HepG2 (cell line): Measurements from ENCODE around the gene CD3D. TPM values are rescaled to one million over a fixed set of nuclear protein-coding genes. Genes with fewer than 3 reads are reported as not detected.

ENCODE experiments used
- ATAC-seq: fragments of 200-7000 bp; cut with Tn5 transposase; 3 replicates; pipeline ENCODE4 v1.9.1; 2020; ENCODE audit warnings: mild to moderate bottlenecking, moderate library complexity
- BruUV-seq: library from RNA; stranded (reverse); fragments of 400-500 nt; replicated peaks from 2 replicates; lab custom pipeline; 2021; lab: Mats Ljungman, UMichigan
- CTCF ChIA-PET: fragments of 300-600 bp; formaldehyde crosslinking; extraction: SDS; loops from one replicate; lab custom pipeline; 2021; ENCODE audit warnings: low total read pairs, inconsistent platforms, low intra/inter-chr PET ratio; lab: Yijun Ruan, JAX
- POLR2A ChIA-PET: fragments of 350-600 bp; sonication (Branson Sonifier 250); formaldehyde crosslinking; loops from one replicate; lab custom pipeline; 2020; ENCODE audit warnings: antibody characterized with exemption, inconsistent platforms; lab: Yijun Ruan, JAX
- DNase-seq: peaks from one replicate; pipeline ENCODE4 v3.0.0-alpha.2; 2015; ENCODE audit warnings: low spot score
- FAIRE-seq: peaks from 3 replicates; lab custom pipeline; 2011; peaks lifted over from hg19 to GRCh38; lab: Jason Lieb, UNC
- H2AFZ ChIP-seq: one replicate; pipeline ENCODE4 v1.6.1; 2011; ENCODE audit warnings: low read length, inconsistent platforms
- H3K27ac ChIP-seq: fragments of 300-600 bp; 3 replicates; pipeline ENCODE4 v1.8.0; 2011; ENCODE audit warnings: mixed run types, mild to moderate bottlenecking, mixed read lengths, low read length, inconsistent platforms; ENCODE audit not compliant: insufficient read depth; ENCODE audit errors: extremely low read length
- H3K27me3 ChIP-seq, 2 experiments: fragments of 200-600 bp in 1 of 2; 2 replicates in 1 of 2; 3 replicates in 1 of 2; pipeline versions ENCODE4 v1.6.0 to v1.8.0; 2011; ENCODE audit warnings: low read length in 2 of 2, mild to moderate bottlenecking in 2 of 2, moderate library complexity in 2 of 2, inconsistent platforms in 1 of 2; ENCODE audit not compliant: insufficient read depth in 2 of 2, control insufficient read depth in 1 of 2
- H3K36me3 ChIP-seq, 2 experiments: fragments of 200-600 bp in 1 of 2; replicated peaks in 1 of 2; 2 replicates in 1 of 2; 3 replicates in 1 of 2; pipeline versions ENCODE4 v1.5.1 to v1.8.0; 2011; ENCODE audit warnings: low read length in 2 of 2, inconsistent platforms in 1 of 2; ENCODE audit not compliant: insufficient read depth in 2 of 2, control insufficient read depth in 1 of 2
- H3K4me1 ChIP-seq: 2 replicates; pipeline ENCODE4 v1.5.1; 2012; ENCODE audit warnings: low read length, inconsistent platforms; ENCODE audit not compliant: insufficient read depth
- H3K4me2 ChIP-seq: 2 replicates; pipeline ENCODE4 v1.6.0; 2011; ENCODE audit warnings: low read depth, low read length, inconsistent platforms
- H3K4me3 ChIP-seq, 3 experiments: fragments of 200-600 bp in 1 of 3; sonication (generic), shearing (Covaris generic) in 1 of 3; replicated peaks in 1 of 3; 2 replicates each; pipeline ENCODE4 v1.5.1; 2011 to 2016; ENCODE audit warnings: low read length in 3 of 3, inconsistent platforms in 2 of 3, low read depth in 2 of 3, mild to moderate bottlenecking in 2 of 3, control low read depth in 1 of 3, mixed read lengths in 1 of 3; ENCODE audit not compliant: insufficient read depth in 1 of 3
- H3K79me2 ChIP-seq: one replicate; pipeline ENCODE4 v1.6.1; 2011; ENCODE audit warnings: low read length, inconsistent platforms; ENCODE audit not compliant: insufficient read depth
- H3K9ac ChIP-seq: 2 replicates; pipeline ENCODE4 v1.6.0; 2011; ENCODE audit warnings: mild to moderate bottlenecking, low read depth, low read length, inconsistent platforms; ENCODE audit not compliant: insufficient read depth
- H3K9me3 ChIP-seq: 2 replicates; pipeline ENCODE4 v1.5.1; 2012; ENCODE audit warnings: mild to moderate bottlenecking, low read length
- H4K20me1 ChIP-seq: 2 replicates; pipeline ENCODE4 v1.6.0; 2011; ENCODE audit warnings: inconsistent platforms, mild to moderate bottlenecking, low read length, moderate library complexity; ENCODE audit not compliant: insufficient read depth
- ETV5 ChIP-seq: IDR thresholded peaks from 2 replicates; pipeline ENCODE4 v1.6.1; 2018; ENCODE audit warnings: missing biosample characterization, missing genetic modification reagents, inconsistent platforms, borderline replicate concordance
- GATAD2A ChIP-seq: IDR thresholded peaks from 2 replicates; pipeline ENCODE4 v1.6.1; 2016
- HCFC1 ChIP-seq: fragments of 150-350 bp; IDR thresholded peaks from 2 replicates; pipeline ENCODE4 v1.6.1; 2014; ENCODE audit warnings: low read depth, low read length
- HIC2 ChIP-seq: sonication (generic); formaldehyde crosslinking; IDR thresholded peaks from 2 replicates; pipeline ENCODE4 v1.9.0; 2022; ENCODE audit warnings: low read depth, missing genetic modification reagents
- MATR3 ChIP-seq: sonication (generic); formaldehyde crosslinking; IDR thresholded peaks from 2 replicates; pipeline ENCODE4 v1.4.0; 2020; ENCODE audit warnings: missing genetic modification reagents
- NFYC ChIP-seq: IDR thresholded peaks from 2 replicates; pipeline ENCODE4 v1.6.1; 2016; ENCODE audit warnings: missing genetic modification reagents, missing compliant biosample characterization
- POLR2A ChIP-seq, 2 experiments: IDR thresholded peaks; 2 replicates each; pipeline ENCODE4 v1.6.1; 2011; ENCODE audit warnings: low read depth in 2 of 2, low read length in 2 of 2, mild to moderate bottlenecking in 1 of 2, moderate library complexity in 1 of 2; ENCODE audit not compliant: insufficient read depth in 1 of 2
- PTBP1 ChIP-seq: fragments of 200-400 bp; formaldehyde crosslinking; IDR thresholded peaks from 2 replicates; pipeline ENCODE4 v1.6.1; 2018; ENCODE audit warnings: low read length, low read depth; ENCODE audit not compliant: poor library complexity, severe bottlenecking
- REPIN1 ChIP-seq: sonication (generic); formaldehyde crosslinking; IDR thresholded peaks from 2 replicates; pipeline ENCODE4 v1.8.0; 2022; ENCODE audit warnings: missing genetic modification reagents, low read depth, mild to moderate bottlenecking, borderline replicate concordance
- SMAD3 ChIP-seq: sonication (generic); formaldehyde crosslinking; IDR thresholded peaks from 2 replicates; pipeline ENCODE4 v1.4.0; 2020; ENCODE audit warnings: missing genetic modification reagents
- ZNF121 ChIP-seq: sonication (generic); formaldehyde crosslinking; IDR thresholded peaks from 2 replicates; pipeline ENCODE4 v1.5.0; 2020; ENCODE audit warnings: mild to moderate bottlenecking, missing genetic modification reagents
- ZNF142 ChIP-seq: sonication (generic); formaldehyde crosslinking; IDR thresholded peaks from 2 replicates; pipeline ENCODE4 v1.4.0; 2020; ENCODE audit warnings: missing genetic modification reagents
- ZNF18 ChIP-seq: sonication (generic); formaldehyde crosslinking; IDR thresholded peaks from 2 replicates; pipeline ENCODE4 v1.8.0; 2022; ENCODE audit warnings: mild to moderate bottlenecking, missing genetic modification reagents; ENCODE audit not compliant: insufficient replicate concordance
- ZNF740 ChIP-seq: sonication (generic); formaldehyde crosslinking; IDR thresholded peaks from 2 replicates; pipeline ENCODE4 v1.4.0; 2020; ENCODE audit warnings: missing genetic modification reagents
- WGBS: methylation state at CpG from one replicate; pipeline ENCODE4 v1.1.6; 2017; ENCODE audit warnings: low lambda C conversion rate; 5-methylcytosine and 5-hydroxymethylcytosine counted together
- in situ Hi-C: cut with HindIII; loops from 2 replicates; pipeline ENCODE4 v1.10.0; 2017; ENCODE audit warnings: low pct_unique_long_range_greater_than_20kb; ENCODE audit not compliant: extremely low pct_ligation_motif_present
- intact Hi-C: fragments of 100-400 bp; cut with micrococcal nuclease; formaldehyde crosslinking; loops from one replicate; pipeline ENCODE4 v1.10.0; 2022; ENCODE audit not compliant: unreplicated experiment
- polyA plus RNA-seq, 8 experiments: library from polyadenylated mRNA; depleted of rRNA in 3 of 8; stranded (reverse) in 7 of 8; unstranded in 1 of 8; fragments of >200 nt; fragmentation: Illumina TruSeq in 4 of 8; extraction: Trizol in 4 of 8; gene quantifications; 2 replicates each; pipeline versions ENCODE4 v1.2.1 to v1.2.3, GENCODE V29; 2011 to 2016; ENCODE audit warnings: low read depth in 4 of 8, missing spikeins in 1 of 8, mixed read lengths in 1 of 8; ENCODE audit not compliant: insufficient read depth in 1 of 8
- total RNA-seq, 5 experiments: library from RNA; depleted of rRNA; stranded (reverse); fragments of >200 nt; fragmentation: Illumina TruSeq; extraction: Trizol; gene quantifications; 2 replicates each; pipeline ENCODE4 v1.2.3, GENCODE V29; 2016; ENCODE audit warnings: low read depth in 1 of 5

The CD3D gene
- total and polyA plus RNA-seq, 2 of the 13 experiments (the other 11 are each of a cell fraction or from before 2014, with no cell fraction given) = 0.66 to 6.6 TPM

- H3K4me1 ChIP-seq = no peaks in the 10 kb centered on the region
- H3K9ac ChIP-seq = no peak within 1 kb of the TSS
- H3K4me2 ChIP-seq = no peak within 1 kb of the TSS
- H3K36me3 ChIP-seq = no peaks in the 10 kb centered on the region
- in situ Hi-C loops (no loop called here), intact Hi-C loops (no loop called here)
- peaks cover 0 to 43% of the 10 kb centered on the region in 2 experiments; a peak in 4 of 5 replicates for H3K27me3 ChIP-seq
- WGBS = 55% methylated on average over 8 of the region's 8 CpGs
- no peak for DNase-seq
- no peak within 1 kb of the TSS for H2AFZ ChIP-seq
- ATAC-seq = no peak
- no peak within 1 kb of the TSS for H3K27ac ChIP-seq
- FAIRE-seq = no peak
- no TSS peak for BruUV-seq
- no peaks in the 10 kb centered on the region for H4K20me1 ChIP-seq
- CTCF ChIA-PET = no interaction called here
- no peak within 1 kb of the TSS for H3K4me3 ChIP-seq
- H3K79me2 ChIP-seq = no peaks in the 10 kb centered on the region
- no peaks in the 10 kb centered on the region for H3K9me3 ChIP-seq
- POLR2A ChIA-PET = no interaction called here
- TF ChIP-seq GATAD2A (CRISPR knock-in tag) (no peak), ZNF18 (CRISPR knock-in tag) (no peak), HCFC1 (no peak), HIC2 (CRISPR knock-in tag) (no peak), SMAD3 (CRISPR knock-in tag) (no peak), NFYC (no peak), ZNF740 (CRISPR knock-in tag) (no peak), ETV5 (CRISPR knock-in tag) (no peak), ZNF142 (CRISPR knock-in tag) (no peak), ZNF121 (CRISPR knock-in tag) (no peak), REPIN1 (CRISPR knock-in tag) (no peak), POLR2A (IDR thresholded peaks at IDR 0.05; ENCODE audit: insufficient read depth in 1 of 2, low read depth in 2 of 2, low read length in 2 of 2) (no peak), MATR3 (CRISPR knock-in tag) (no peak), PTBP1 (no peak)
These were observed 37.8 kb downstream of the CD3D start, which contains the start of gene CD3E for GRCh38 chr11:118304568-118305248. Gene CD3E (plus strand): TSS chr11:118304730. CDS start chr11:118304953, 223 bp downstream.
